ENCODE results near the gene ADSL.

GRCh38 chr22:40366068-40366467 is 19.8 kb downstream of the ADSL start:
- no peak for TF ChIP-seq GABPA (IDR thresholded peaks at IDR 0.05; ENCODE audit: low read depth)
- no peak for TF ChIP-seq POLR2AphosphoS5 (IDR thresholded peaks at IDR 0.05; ENCODE audit: low read depth, low read length)

All from SK-N-SH (cell line).